ENCODE measurements around the gene NGRN. TPM values are rescaled to one million over a fixed set of nuclear protein-coding genes. Genes with fewer than 3 reads are reported as not detected.

NGRN gene
- total RNA-seq, 2 experiments from 2014 or later = 40.0 to 65.0 TPM

DNA sequence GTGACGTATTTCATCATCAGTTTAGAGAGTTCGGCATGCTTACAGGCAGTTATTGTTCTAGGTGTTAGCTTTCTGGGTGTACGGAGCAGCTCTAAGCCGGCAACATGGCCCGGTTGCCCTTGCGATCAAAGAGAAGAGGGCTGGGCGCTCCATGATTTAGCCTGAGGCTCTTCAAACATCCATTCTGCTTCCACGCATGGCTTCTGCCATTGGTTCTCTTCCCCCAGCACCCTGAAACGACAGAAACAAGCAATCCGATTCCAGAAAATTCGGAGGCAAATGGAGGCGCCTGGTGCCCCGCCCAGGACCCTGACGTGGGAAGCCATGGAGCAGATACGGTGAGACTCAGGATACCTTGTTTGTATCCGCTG, 574 bp downstream of the NGRN start:
- Histone ChIP-seq H2AFZ (ENCODE audit: low read length) (peak overlapping the region; percentile 78; the same call in 1 of the 2 replicates), H3K9me3 (ENCODE audit: low read length) (no peaks in the 10 kb centered on the region), H4K20me1 (ENCODE audit: insufficient read depth, low read length) (peaks cover 14% of the 10 kb centered on the region; the same call in 1 of the 2 replicates), H3K4me1 (ENCODE audit: insufficient read depth, low read length, poor library complexity, severe bottlenecking) (peaks cover 43% of the 10 kb centered on the region), H3K36me3 (ENCODE audit: insufficient read depth, low read length) (peaks cover 38% of the 10 kb centered on the region), H3K4me3 (ENCODE audit: low read depth, low read length, poor library complexity, severe bottlenecking) (peak overlapping the region; percentile 74), H3K9me2 (ENCODE audit: insufficient read depth, low read length) (no peaks in the 10 kb centered on the region), H3K27ac (ENCODE audit: low read depth, low read length, poor library complexity, severe bottlenecking) (peak overlapping the region; percentile 81), H3K79me2 (ENCODE audit: insufficient read depth, low read depth, low read length) (peaks cover 48% of the 10 kb centered on the region), H3K4me2 (ENCODE audit: low read length) (peak overlapping the region; percentile 87)
- intact Hi-C loops (cut with micrococcal nuclease; ENCODE audit: unreplicated experiment) = loop anchor here (5.0 kb wide), 1 partner anchor 666 kb away; the partner anchor contains the start of gene HDDC3
- TF ChIP-seq EZH2phosphoT487 (IDR thresholded peaks at IDR 0.05; ENCODE audit: borderline replicate concordance, low read depth, low read length) = no peak
- DNase-seq (ENCODE audit: low spot score) = no peak
- ChIA-PET POLR2A (interaction anchor here (0.7 to 1.1 kb wide), 3 partner anchors 32 to 74 kb away, joined by 3 to 5 read pairs (median 4); partner anchors contain the start of gene GDPGP1), CTCF (ENCODE audit: unreplicated experiment) (interaction anchor here (0.7 kb wide), 1 partner anchor 194 kb away, joined by 3 read pairs; no protein-coding TSS in a partner anchor)
- no TSS peak for BruUV-seq (replicated peaks)

DNA sequence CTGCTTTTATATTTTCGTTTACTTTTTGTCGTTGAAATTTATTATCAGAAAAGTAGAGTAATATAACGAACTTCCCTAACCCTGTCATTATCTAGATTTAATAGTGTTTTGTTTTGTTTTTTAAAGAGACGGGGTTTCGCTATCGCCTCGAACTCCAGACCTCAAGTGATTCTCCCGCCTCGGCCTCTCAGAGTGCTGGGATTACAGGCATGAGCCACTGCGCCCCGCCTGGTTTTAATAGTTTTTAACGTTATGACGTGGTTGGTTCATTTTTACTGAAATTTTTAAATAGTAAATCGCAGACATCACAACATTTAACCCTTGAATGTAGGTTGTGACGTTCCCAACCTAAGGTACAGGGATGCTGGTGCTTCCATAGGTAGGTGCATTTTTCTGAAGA, 1.0 kb downstream of the NGRN start:
- Histone ChIP-seq H2AFZ (ENCODE audit: low read length) (peak overlapping the region; percentile 78; the same call in 1 of the 2 replicates), H3K27ac (ENCODE audit: low read depth, low read length, poor library complexity, severe bottlenecking) (peak overlapping the region; percentile 81), H3K36me3 (ENCODE audit: insufficient read depth, low read length) (peaks cover 42% of the 10 kb centered on the region), H3K9me3 (ENCODE audit: low read length) (no peaks in the 10 kb centered on the region), H3K4me2 (ENCODE audit: low read length) (peak overlapping the region; percentile 87), H3K4me1 (ENCODE audit: insufficient read depth, low read length, poor library complexity, severe bottlenecking) (peaks cover 43% of the 10 kb centered on the region), H3K79me2 (ENCODE audit: insufficient read depth, low read depth, low read length) (peaks cover 52% of the 10 kb centered on the region), H4K20me1 (ENCODE audit: insufficient read depth, low read length) (peaks cover 14% of the 10 kb centered on the region), H3K4me3 (ENCODE audit: low read depth, low read length, poor library complexity, severe bottlenecking) (peak overlapping the region; percentile 74), H3K9me2 (ENCODE audit: insufficient read depth, low read length) (no peaks in the 10 kb centered on the region)
- TF ChIP-seq, protein P1, sequence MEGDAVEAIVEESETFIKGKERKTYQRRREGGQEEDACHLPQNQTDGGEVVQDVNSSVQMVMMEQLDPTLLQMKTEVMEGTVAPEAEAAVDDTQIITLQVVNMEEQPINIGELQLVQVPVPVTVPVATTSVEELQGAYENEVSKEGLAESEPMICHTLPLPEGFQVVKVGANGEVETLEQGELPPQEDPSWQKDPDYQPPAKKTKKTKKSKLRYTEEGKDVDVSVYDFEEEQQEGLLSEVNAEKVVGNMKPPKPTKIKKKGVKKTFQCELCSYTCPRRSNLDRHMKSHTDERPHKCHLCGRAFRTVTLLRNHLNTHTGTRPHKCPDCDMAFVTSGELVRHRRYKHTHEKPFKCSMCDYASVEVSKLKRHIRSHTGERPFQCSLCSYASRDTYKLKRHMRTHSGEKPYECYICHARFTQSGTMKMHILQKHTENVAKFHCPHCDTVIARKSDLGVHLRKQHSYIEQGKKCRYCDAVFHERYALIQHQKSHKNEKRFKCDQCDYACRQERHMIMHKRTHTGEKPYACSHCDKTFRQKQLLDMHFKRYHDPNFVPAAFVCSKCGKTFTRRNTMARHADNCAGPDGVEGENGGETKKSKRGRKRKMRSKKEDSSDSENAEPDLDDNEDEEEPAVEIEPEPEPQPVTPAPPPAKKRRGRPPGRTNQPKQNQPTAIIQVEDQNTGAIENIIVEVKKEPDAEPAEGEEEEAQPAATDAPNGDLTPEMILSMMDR (conservative IDR thresholded peaks at IDR 0.05; ENCODE audit: low read length) = no peak
- TF ChIP-seq EZH2phosphoT487 (IDR thresholded peaks at IDR 0.05; ENCODE audit: borderline replicate concordance, low read depth, low read length) = no peak
- intact Hi-C loops (cut with micrococcal nuclease; ENCODE audit: unreplicated experiment) = loop anchor here (5.0 kb wide), 1 partner anchor 666 kb away; the partner anchor contains the start of gene HDDC3
- POLR2A ChIA-PET = interaction anchor here (0.7 to 1.1 kb wide), 2 partner anchors 75 to 78 kb away, joined by 3 to 4 read pairs; no protein-coding TSS in a partner anchor
- CTCF ChIA-PET (ENCODE audit: unreplicated experiment) = interaction anchor here (0.7 kb wide), 1 partner anchor 194 kb away, joined by 3 read pairs; no protein-coding TSS in a partner anchor
- peak; percentile 20 for DNase-seq (ENCODE audit: low spot score)
- BruUV-seq (replicated peaks) = TSS peak; percentile 74

DNA sequence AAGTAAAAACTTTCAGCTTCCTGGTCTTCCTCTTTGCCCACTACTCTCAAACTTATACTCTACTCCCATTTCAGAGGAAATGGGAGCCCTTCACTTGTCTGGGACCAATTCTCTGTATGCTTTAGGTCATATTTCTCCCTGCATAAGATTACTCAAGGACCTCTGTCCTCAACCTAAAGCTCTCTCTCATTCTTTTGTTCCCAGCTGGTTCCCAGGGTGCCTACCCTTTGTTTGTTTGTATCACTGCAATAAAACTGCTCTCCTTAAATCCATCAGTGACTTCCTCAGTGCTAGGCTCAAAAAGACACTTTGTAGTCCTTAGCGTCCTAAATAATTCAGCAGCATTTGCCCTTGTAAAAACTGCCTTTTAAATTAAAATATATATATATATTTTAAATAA, 2.9 kb downstream of the NGRN start:
- BruUV-seq (replicated peaks) = no TSS peak
- CTCF ChIA-PET (ENCODE audit: unreplicated experiment) = no interaction called here
- intact Hi-C loops (cut with micrococcal nuclease; ENCODE audit: unreplicated experiment) = loop anchor here (5.0 kb wide), 1 partner anchor 664 kb away; the partner anchor contains the start of gene HDDC3
- H3K9me2 ChIP-seq (ENCODE audit: insufficient read depth, low read length) = no peaks in the 10 kb centered on the region
- TF ChIP-seq, protein P1 (conservative IDR thresholded peaks at IDR 0.05; ENCODE audit: low read length) = no peak
- no peak for TF ChIP-seq EZH2phosphoT487 (IDR thresholded peaks at IDR 0.05; ENCODE audit: borderline replicate concordance, low read depth, low read length)
- DNase-seq (ENCODE audit: low spot score) = no peak
- peaks cover 61% of the 10 kb centered on the region for H3K36me3 ChIP-seq (ENCODE audit: insufficient read depth, low read length)
- POLR2A ChIA-PET = interaction anchor here (0.5 to 1.4 kb wide), 7 partner anchors 18 to 207 kb away, joined by 3 to 5 read pairs (median 3); partner anchors contain the start of genes CIB1 and GDPGP1
- peaks cover 42% of the 10 kb centered on the region for H3K4me1 ChIP-seq (ENCODE audit: insufficient read depth, low read length, poor library complexity, severe bottlenecking)
- no peaks in the 10 kb centered on the region for H3K9me3 ChIP-seq (ENCODE audit: low read length)
- H3K27ac ChIP-seq (ENCODE audit: low read depth, low read length, poor library complexity, severe bottlenecking) = no peak overlapping the region
- peak overlapping the region; percentile 74 for H3K4me3 ChIP-seq (ENCODE audit: low read depth, low read length, poor library complexity, severe bottlenecking)
- H3K4me2 ChIP-seq (ENCODE audit: low read length) = peak overlapping the region; percentile 87
- H4K20me1 ChIP-seq (ENCODE audit: insufficient read depth, low read length) = peaks cover 14% of the 10 kb centered on the region
- H3K79me2 ChIP-seq (ENCODE audit: insufficient read depth, low read depth, low read length) = peaks cover 71% of the 10 kb centered on the region
- no peak overlapping the region for H2AFZ ChIP-seq (ENCODE audit: low read length)

All from OCI-LY7 (cell line).